HG02588 (cell line): ENCODE results near the gene NT5C3B.

Source experiments
- ATAC-seq: cut with Tn5 transposase; IDR thresholded peaks from one replicate; pipeline ENCODE4 v1.9.1; 2021; ENCODE audit warnings: mild to moderate bottlenecking, moderate library complexity; ENCODE audit not compliant: unreplicated experiment

NT5C3B gene

DNA sequence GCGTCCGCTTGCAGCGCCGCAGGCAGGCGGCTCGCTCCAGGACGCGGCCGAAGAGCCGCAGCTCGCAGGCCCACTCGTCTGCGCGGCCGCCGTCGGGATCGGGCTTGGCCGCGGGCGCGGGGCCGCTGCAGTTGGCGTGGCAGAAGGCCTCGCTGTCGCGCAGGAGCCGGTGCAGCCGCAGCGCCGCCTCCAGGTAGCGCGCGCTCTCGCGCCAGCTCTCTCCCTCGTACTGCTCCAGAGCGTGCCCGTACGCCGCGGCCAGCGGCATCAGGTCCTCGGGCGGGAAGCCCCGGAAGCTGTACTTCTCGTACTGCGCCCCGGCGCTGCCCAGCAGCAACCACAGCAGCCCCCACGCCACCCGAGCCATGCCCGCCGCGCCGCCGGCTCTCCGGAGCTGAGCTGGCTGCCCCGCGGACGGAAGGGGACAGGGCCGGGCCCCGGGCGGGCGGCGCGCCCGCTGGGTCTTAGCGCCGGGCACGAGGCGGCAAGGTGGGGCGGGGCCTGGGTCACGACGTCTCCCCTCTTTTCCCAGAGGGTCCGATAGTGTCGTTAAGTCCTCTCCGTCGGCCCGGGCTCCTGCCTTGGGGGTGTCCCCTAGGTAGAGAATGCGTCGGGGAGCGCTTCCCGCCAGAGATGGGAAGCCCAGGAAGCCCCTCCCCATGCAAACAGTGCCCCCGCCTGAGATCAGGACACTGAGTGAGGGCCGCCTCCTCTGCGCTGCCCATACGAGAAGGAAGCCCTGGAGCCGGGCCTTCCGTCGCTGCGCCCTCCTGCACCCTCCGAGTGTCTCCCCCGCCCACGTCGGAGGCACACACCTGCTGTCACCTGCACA lies 24.3 kb downstream of the NT5C3B start, which contains the start of gene P3H4:
Gene P3H4 (minus strand): TSS at position 401 of the 832 bp plus-strand sequence. CDS start 34 bp downstream, at position 367.
- peak; percentile 58 for ATAC-seq

DNA sequence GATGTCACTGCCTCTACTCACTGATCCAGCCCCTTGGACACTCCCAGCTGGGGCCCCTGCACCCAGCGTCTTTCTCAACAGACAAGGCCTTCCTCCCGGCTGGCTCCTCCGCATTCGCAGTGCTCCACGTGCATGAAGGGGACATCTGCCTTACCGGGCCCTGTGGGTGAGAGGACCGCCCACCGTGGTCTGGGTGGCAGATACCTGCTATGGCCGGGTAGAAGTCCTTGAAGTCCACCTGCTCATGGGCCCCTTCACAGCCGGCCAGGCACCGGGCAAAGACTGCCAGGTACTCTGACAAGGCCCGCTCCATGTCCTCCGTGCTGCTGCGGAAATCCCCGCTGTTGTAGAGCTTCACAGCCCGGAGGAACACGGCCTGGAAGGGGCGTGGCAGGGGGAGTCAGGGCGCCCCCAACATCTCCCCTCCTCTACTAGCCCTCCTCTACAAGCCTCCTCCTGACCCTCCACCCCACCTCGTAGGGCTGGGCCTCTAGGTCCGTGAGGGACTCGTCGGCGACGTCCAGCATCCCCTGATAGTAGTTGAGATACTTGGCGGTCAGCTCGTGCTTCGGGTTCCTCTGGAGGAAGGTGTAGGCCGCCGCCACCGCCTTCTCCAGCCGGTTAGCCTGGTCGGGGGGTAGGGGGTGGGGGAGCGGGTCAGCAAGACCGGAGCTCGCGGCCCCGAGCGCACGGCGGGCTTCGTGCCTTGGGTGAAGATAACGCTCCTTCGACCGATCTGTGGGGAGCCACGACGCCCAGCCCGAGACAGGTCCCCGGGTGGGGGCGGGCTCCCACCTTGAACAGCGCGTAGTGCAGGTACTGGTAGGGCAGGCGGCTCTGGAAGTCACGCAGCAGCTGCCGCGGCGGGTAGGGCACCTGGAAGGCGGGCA lies 25.1 kb downstream of the NT5C3B start:
- ATAC-seq, result no peak

DNA sequence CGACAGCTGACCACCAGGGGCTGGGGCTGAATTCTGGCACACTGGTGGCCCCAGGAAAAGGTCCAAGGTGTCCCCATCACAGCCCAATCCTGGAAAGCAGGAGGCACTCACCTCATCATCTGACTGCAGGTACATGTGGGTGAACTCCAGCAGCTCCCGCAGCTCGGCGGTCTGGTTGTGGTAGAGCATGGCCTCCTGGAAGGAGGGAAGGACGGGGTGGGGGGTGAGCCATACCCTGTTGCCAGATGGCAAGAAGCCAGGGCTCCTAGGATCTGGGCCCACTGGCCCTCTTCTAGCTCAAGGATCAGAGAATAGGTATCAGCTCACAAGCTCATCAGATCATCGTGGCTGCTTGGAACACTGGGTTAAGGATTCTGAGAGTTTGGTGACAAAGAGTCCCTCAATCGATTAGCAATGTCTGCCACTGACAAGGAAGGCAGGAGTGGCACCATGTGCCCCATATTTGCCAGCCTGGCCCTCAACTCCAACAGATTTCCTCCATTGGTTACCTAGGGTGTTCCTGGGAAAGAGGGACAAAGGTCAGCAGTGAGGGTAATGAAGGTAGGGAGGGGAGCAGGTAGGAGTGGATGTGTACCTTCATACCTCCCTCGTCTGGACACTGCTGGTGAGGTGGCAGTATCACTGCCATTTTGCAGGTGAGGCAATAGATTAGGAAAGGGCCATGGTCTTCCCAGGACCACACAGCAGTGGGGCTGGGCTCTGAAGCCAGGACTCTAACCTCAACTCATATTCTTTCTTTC lies 29.2 kb downstream of the NT5C3B start:
- no peak for ATAC-seq

DNA sequence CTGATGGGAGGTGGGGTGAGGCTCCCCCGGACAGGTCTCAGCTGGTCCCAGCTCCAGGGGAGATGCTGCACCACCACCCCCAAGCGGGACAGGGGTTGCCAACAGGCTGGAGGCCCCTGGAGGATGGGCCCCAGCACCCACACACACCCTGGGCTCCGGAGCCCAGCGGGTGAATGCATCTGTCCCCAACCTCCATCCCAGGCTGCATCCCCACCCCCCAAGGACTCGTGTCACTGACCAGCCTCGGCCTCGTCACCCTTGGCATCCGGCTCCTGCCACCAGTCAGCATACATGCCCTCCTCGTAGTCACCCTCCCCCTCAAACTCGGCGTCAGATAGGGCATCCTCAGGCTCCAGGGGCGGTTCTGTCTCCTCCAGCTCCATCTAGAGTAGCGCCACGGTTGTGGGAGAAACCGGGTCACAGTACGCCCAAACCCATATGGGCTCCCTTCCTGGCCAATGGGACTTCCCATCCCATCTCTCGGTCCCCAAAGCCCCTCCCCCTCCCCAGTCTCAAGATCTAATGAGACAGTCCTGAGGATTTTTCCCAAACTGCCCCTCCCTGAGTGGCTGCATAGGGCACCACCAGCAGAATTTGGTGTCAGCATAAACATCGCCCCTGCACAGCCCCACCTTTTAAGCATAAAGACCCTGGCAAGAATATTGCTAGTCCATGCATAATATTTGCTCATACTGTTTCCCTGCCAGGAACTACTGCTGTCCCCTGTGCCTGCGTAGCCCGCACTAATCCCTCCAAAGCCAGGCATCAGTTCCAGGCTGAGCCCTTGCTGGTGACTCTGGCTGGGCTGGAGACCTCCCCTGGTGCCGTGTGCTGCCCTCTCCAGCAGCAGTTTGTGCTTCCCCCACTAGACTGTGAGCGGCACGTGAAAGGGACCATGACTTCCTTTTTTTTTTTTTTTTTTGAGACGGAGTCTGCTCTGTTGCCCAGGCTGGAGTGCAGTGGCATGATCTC lies 32.7 kb downstream of the NT5C3B start:
- no peak for ATAC-seq

DNA sequence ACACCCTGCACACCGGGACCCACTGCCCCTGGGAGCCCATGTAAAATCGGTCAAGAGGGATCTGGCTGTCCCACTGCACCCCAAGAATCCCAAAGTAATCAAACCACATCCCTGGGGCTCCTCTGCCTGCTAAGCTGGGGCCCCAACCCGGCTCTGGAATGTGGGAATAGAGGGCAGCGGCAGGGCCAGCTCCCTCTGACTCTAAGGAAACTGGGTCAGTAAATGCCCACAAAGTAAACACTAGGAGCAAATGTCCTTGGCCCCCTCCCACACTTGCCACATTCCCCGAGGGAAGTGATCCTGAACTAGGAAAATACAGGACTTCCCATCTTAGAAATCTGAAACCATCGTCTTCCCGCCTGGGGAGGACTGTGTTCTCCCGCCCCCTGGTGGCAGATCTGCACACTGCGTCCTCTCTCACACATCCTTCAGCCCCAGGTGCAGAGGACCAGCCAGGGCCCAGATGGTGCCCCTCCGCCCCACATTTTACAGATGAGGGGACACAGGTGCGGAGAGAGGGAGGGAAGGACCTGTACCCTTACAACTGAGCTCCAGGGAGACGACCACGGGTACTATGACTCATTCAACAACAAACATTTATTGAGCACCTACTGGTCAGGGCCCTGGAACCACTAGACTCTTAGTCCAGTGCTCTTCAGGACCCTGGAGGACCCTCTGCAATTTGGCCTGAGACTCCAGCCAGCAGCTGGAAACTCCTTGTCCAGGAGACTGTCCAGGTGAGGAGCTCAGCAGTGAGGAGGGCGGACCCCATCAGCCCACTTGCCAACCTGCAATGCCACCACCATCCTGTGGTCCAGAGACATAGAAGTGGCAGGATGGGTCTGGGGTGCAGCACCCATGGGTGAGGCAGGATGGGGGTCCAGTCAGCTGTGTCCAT lies 34.4 kb downstream of the NT5C3B start:
- no peak for ATAC-seq

DNA sequence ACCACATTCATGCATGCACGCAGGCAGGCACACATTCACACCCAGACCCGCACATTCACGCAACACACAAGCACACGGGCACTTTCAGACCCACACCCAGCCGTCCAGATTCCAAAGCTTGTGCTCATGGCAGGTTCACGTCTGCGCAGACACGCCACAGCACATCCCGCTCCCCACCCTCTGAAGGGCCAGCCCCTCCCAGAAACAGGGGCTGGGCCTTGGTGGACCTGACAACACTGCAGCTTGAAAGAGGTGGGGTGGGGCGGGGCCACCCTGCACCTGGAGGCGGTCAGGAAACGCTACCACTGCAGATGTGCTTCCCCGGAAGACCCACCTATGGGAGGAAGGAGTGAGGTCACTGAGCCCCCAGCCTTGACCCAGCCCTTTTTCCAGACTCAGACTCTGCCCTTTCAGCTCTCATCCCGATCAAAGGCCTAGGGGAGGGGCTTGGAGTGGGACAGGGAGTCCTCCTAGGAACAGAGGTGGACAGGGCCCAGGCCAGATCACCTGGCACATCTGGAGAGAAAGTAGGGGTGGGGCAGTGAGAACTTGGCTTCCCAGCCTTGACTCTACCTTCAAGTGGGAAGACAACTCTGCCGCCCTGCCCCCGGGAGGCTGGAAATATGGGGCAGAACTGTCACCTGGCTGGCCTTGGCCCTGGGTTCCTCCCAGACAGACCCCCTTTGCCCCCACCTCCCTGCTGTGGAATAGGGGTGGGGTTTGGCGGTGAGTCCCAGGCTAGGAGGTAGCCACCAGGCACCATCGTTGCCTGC lies 35.2 kb downstream of the NT5C3B start:
- no peak for ATAC-seq

DNA sequence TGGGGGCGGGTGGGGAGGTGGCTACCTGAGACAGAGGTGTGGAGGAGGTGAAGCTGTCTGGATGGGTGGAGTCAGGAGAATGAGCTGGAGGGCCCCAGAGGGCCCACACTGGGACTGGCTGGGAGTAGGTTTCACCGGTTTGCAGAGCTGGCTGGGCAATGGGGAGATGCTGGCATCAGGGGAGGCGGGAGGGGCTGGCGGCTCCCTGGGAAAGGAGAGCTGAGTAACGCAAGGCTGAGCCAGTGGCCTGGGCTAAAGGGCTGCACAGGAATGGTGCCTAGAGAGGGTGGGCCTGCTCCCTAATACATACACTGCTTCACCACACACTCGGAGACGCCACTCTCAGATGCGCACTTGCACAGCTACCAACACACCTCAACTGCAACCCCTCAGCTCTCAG lies 36.7 kb downstream of the NT5C3B start:
- no peak for ATAC-seq

DNA sequence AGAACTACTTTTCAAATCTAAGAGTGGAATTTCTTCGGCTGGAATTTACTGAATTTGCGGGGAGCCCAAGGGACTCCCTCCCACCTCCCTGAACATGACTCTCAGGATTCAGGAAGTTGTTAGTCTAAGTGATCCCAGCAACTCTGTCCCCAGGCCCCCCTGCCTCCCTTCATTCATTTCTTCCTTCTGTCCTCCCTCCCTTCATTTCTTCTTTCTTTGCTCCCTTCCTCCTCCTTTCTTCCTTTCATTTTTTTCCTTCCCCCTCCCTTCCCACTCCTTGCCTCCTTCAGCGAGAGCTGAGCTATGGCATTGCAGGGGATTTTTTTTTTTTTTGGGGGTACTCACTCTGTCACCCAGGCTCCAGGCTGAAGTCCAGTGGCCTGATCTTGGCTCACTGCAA lies 38.7 kb downstream of the NT5C3B start:
- no peak for ATAC-seq

DNA sequence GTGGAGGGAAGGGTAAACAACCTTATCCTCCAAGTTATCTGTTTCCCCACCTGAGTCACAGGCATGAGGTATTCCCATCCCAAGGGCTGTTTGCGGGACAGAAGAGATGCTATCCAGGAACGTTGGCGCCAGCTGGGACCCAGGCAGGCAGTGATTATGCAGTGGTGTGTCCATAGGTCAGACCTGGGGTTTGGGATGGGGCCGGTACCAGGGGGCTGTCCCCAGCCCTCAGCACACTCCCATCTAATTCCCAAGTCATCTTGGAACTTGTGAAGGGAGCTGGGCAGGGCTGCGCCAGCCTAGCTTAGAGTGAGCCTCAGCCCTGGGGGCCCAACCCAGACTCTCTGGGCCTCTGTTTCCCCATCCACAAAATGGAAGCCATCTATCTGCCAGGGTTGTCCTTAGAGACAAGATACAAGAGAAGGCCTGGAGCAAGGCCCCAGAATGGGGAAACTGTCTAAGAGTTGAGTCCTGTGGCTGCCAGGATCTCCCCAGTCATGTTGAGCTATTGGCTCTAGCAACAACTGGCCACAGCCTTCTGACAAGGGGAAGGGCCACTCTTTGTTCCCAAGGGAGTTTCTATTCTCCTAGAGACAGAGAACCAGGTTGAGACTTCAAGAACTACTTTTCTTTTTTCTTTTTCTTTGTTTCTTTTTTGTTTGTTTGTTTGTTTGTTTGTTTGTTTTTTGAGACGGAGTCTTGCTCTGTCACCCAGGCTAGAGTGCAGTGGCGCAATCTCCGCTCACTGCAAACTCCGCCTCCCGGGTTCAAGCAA lies 39.7 kb downstream of the NT5C3B start:
- no peak for ATAC-seq

DNA sequence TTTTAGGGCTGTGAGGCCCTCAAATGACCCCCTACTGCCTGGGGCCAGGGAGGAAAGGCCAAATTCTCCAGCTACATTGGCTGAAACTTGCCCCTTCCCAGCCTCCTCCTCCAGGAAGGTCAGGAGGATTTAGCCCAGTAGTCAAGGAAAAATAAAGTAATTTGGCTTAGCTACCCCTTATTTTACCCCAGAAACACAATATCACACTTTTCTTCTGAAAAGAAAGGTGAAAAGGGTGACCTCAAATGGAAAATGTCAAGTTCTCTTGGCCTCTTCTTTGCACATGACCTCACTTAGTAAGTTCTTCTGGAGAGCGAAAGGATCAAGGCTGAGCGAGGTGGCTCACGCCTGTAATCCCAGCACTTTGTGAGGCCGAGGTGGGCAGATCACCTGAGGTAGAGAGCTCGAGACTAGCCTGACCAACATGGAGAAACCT lies 41.5 kb downstream of the NT5C3B start:
- ATAC-seq, result no peak

DNA sequence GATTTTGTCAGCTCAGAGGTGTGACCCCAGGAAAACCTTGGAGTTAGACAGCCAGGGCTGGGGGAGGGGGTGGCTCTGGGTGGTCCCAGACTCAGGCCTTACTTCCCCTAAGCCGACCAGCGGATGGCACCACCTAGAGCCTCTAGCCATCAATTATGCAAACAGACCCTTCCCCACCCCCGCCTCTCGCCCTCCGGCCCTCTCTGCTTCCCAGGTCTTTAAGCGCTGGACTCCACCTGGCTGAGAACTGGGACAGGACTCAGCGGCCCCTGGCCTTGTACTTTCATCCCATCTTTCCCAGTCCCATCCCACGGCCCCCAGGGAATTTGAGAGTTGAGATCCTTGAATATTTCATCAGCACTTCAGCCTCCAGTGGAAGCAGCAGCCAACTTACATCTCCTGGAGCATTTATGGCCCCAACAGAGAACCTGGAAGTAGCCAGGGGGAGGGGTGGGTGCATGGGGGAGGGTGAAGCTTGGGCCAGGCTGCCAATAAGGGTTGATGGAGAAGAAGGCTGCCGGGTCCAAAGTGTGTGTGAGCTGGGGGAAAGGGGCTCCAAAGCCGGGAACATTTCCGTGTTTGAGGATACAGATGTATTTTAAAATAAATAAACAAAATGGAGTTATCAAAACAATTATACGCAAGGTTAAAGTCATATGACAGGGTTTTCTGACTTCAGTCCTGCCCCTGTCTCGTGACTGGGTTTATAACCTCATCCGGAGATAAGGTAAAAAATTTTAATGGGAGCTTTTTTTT lies 42.1 kb downstream of the NT5C3B start:
- ATAC-seq, result no peak

DNA sequence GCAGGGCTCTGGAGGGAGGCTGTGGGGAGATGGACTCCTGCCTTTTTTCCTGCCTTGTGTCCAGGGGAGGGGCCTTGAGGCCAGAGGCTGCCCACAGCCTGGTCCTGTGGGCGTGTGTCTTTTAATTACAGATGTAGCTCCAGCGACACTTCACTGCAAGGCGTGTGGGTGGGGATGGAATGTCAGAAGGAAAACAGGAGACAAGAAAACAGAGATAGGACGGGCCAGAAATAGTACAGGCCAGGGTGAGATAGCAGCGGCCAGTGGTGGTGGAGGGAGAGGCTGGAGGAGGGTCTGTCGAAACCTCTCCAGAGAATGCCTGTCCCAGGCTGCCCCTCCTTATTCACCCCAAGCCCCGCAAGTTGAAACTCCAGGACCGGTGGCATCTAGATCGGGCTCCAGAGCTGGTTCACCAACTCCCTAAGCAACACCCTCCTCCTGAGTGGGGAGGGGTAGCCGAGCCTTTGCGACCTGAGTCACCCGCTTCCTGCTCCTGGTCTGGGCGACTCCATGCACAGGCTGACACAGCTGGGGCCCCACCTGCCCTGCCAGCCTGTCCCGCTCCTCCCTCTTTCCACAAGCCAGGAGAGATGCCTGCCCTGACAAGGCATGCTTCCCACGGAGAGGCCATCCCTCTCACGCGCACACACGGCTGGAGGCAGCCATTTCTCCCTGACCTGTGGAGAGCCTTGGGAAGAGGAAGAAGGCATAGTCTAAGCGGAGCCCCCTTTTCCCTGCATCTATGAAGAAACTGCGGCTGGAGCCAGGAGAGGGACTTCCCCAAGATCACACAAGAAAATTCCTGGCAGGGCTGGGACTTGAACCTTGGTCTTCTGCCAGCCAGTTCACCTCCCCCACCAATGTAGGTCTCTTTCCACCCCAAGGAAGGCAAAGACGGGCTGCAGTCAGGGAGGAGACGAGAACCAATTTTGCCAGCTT lies 42.9 kb downstream of the NT5C3B start:
- no peak for ATAC-seq

DNA sequence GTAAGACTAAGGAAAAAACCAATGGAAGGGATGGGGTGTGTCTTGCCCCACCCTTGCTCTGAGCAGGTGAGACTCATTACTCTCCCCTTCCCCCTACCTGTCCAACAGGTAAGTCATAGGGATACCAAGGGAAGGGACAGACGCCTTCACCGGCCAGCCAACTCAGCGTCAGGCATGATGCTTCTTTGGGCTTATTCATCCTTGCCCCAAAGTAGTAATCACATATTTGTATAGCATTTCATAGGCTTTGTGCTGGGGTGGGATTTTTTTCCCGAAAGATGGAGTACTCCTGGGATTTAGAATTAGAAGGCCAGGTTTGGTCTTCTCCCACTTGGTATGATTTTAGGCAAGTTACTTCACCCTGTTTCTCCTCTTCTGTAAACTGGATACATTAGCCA lies 49.0 kb downstream of the NT5C3B start:
- no peak for ATAC-seq

DNA sequence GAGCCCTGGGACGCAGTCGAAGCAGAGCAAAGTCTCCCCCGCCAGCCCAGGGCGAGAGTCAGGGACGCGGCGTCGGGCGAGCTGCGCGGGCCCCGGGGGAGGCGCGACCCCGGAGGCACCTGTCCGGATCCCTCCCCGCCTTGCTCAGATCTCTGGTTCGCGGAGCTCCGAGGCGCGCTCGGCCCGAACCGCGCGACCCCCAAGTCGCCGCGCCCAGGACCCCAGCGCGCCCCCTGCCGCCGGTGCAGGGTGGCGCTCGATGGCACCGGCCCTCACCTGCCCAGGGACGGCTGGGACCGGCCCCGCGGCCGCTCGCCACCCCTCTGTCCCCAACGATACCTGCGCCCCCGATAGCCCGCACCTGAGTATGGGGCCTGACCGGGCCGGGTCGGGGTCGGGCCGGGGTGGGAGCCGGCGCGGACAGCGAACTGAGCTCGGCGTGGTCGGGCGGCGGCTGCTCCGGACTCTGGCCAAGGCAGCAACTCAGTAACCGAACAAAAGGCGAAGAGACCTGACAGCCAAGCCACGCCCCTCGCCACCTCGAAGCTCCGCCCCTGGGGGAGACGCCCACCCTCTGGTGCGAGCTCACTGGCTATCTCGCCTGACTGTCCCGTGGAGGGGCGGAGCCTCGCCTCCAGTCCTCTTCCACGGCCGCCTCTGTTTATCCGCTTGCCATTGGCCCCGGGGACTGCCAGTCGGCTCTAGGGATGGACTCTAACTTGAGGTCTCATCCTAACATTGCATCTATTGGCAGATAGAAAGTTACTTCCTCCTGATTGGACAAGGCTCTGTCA lies 49.6 kb downstream of the NT5C3B start, which contains the start of gene JUP:
Gene JUP (minus strand): TSS at position 485 of the 794 bp plus-strand sequence. CDS start 14,857 bp downstream, outside the sequence.
- ATAC-seq, result peak; percentile 76

DNA sequence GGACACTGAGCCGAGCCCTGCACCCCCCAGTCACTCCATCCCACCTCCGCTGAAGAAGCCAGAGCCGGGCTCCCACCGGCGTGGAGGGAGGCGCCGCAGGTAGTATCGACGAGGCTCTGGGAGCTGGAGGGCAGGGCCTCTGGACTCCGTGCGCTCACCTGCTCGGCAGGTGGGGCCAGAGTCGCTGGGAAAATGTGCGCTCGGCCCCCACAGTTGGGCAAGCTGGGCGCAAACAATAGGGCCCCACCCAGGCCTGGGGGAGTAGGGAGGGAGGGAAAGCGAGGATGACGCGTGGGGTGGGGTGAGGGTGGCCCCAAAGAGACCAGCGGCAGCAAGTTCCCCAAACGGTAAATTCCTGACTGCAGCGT lies 50.2 kb downstream of the NT5C3B start:
- ATAC-seq, result no peak
